CD4-positive, alpha-beta T cell (primary cell): ENCODE results near the gene CERCAM. TPM values are rescaled to one million over a fixed set of nuclear protein-coding genes. Genes with fewer than 3 reads are reported as not detected.

Experiments used
- ATAC-seq: fragments of 200-7000 bp; cut with Tn5 transposase; one replicate; pipeline ENCODE4 v1.10.0; 2022; ENCODE audit warnings: mild to moderate bottlenecking; ENCODE audit not compliant: poor library complexity
- CTCF ChIA-PET: fragments of 350-600 bp; sonication (Branson Sonifier 250); formaldehyde crosslinking; loops from one replicate; lab custom pipeline; 2021; ENCODE audit warnings: antibody characterized with exemption, inconsistent platforms; lab: Charles Lee
- POLR2A ChIA-PET: fragments of 350-600 bp; sonication (Branson Sonifier 250); formaldehyde crosslinking; loops from one replicate; lab custom pipeline; 2021; ENCODE audit warnings: antibody characterized with exemption, inconsistent platforms; lab: Charles Lee
- DNase-seq, 14 experiments: peaks; one replicate each; pipeline ENCODE4 v3.0.0-alpha.2; 2013 to 2020; ENCODE audit warnings: mixed read lengths in 2 of 14
- H3K27ac ChIP-seq, 2 donors: one replicate each; pipeline versions ENCODE4 v1.5.1 to v1.7.0; 2013; ENCODE audit warnings: low read length in 2 of 2, low read depth in 1 of 2, mild to moderate bottlenecking in 1 of 2
- H3K27me3 ChIP-seq, 2 experiments: 1 replicate in 1 of 2; 2 replicates in 1 of 2; pipeline versions ENCODE4 v1.6.1 to v1.7.0; 2013; ENCODE audit warnings: low read length in 2 of 2, control low read depth in 1 of 2, mild to moderate bottlenecking in 1 of 2, moderate library complexity in 1 of 2; ENCODE audit not compliant: insufficient read depth in 2 of 2, control insufficient read depth in 1 of 2
- H3K36me3 ChIP-seq: one replicate; pipeline ENCODE4 v1.6.1; 2013; ENCODE audit warnings: low read length, control low read depth; ENCODE audit not compliant: insufficient read depth
- H3K4me1 ChIP-seq: one replicate; pipeline ENCODE4 v1.6.1; 2013; ENCODE audit warnings: low read length, control low read depth; ENCODE audit not compliant: insufficient read depth
- H3K4me3 ChIP-seq: one replicate; pipeline ENCODE4 v1.5.1; 2013; ENCODE audit warnings: mild to moderate bottlenecking, low read length, moderate library complexity
- H3K9me3 ChIP-seq, 2 experiments: 1 replicate in 1 of 2; 2 replicates in 1 of 2; pipeline versions ENCODE4 v1.6.1 to v1.7.0; 2013; ENCODE audit warnings: low read length in 2 of 2, mild to moderate bottlenecking in 2 of 2, control low read depth in 1 of 2, moderate library complexity in 1 of 2; ENCODE audit not compliant: control insufficient read depth in 1 of 2, insufficient read depth in 1 of 2
- H3K27ac Mint-ChIP-seq: one replicate; pipeline ENCODE4 v1.8.0; 2020; ENCODE audit warnings: mixed read lengths
- H3K27me3 Mint-ChIP-seq: one replicate; pipeline ENCODE4 v1.8.0; 2021; ENCODE audit warnings: mixed read lengths
- H3K36me3 Mint-ChIP-seq: one replicate; pipeline ENCODE4 v1.8.0; 2021; ENCODE audit warnings: low read depth, mixed read lengths
- H3K4me1 Mint-ChIP-seq: one replicate; pipeline ENCODE4 v1.8.0; 2021; ENCODE audit warnings: low read depth, mixed read lengths
- H3K4me3 Mint-ChIP-seq: one replicate; pipeline ENCODE4 v1.8.0; 2020; ENCODE audit warnings: mild to moderate bottlenecking, mixed read lengths
- H3K9me3 Mint-ChIP-seq: one replicate; pipeline ENCODE4 v1.8.0; 2020; ENCODE audit warnings: mixed read lengths
- intact Hi-C, 2 experiments: fragments of 100-400 bp; cut with DNase I in 1 of 2; cut with micrococcal nuclease in 1 of 2; formaldehyde crosslinking; loops; one replicate each; pipeline versions ENCODE4 v1.15.1 to v1.9.0; 2023 to 2025; cut with DNase I, micrococcal nuclease
- total RNA-seq, 174 experiments: library from RNA in 2 of 174; stranded (reverse) in 2 of 174; gene quantifications; one replicate each; pipeline ENCODE4 v1.2.3 and lab custom pipeline; 2021 to 2026
- TF ChIP-seq, protein P1 (sequence below): fragments of 200-600 bp; IDR thresholded peaks from one replicate; pipeline ENCODE4 v1.8.0; 2022; ENCODE audit warnings: antibody characterized with exemption, mild to moderate bottlenecking

The CERCAM gene
- total RNA-seq, 2 experiments from 2014 or later, result 0.30 to 0.31 TPM

DNA sequence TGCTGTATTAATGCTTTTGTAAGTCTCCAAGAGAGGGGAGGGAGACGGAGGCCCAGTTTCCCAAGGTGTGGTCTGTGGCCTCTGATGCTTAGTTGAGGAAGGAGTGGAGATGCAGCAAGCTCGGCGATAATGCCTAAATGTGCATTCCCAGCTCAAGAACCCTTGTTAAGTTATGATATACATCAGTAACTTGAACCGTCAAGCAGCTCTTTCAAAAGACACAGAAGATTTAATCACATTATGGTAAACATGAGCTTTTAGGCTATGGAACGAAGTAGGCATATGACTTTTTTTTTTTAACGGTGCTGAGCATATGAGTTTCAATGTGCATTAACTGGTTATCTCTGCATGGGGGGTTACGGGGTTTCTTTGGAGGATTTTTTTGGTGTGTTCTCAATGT, 61.5 kb downstream of the CERCAM start:
- ATAC-seq, result no peak
- TF ChIP-seq, protein P1, sequence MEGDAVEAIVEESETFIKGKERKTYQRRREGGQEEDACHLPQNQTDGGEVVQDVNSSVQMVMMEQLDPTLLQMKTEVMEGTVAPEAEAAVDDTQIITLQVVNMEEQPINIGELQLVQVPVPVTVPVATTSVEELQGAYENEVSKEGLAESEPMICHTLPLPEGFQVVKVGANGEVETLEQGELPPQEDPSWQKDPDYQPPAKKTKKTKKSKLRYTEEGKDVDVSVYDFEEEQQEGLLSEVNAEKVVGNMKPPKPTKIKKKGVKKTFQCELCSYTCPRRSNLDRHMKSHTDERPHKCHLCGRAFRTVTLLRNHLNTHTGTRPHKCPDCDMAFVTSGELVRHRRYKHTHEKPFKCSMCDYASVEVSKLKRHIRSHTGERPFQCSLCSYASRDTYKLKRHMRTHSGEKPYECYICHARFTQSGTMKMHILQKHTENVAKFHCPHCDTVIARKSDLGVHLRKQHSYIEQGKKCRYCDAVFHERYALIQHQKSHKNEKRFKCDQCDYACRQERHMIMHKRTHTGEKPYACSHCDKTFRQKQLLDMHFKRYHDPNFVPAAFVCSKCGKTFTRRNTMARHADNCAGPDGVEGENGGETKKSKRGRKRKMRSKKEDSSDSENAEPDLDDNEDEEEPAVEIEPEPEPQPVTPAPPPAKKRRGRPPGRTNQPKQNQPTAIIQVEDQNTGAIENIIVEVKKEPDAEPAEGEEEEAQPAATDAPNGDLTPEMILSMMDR, result no peak
- H3K27me3 Mint-ChIP-seq, result no peaks in the 10 kb centered on the region
- Histone ChIP-seq H3K27me3 (no peaks in the 10 kb centered on the region), H3K4me1 (no peaks in the 10 kb centered on the region), H3K9me3 (no peaks in the 10 kb centered on the region), H3K4me3 (no peak overlapping the region), H3K27ac (no peak overlapping the region), H3K36me3 (peaks cover 73% of the 10 kb centered on the region)
- intact Hi-C loops, result no loop called here
- no peak for DNase-seq
- no peak overlapping the region for H3K4me3 Mint-ChIP-seq
- H3K27ac Mint-ChIP-seq, result no peak overlapping the region
- CTCF ChIA-PET, result no interaction called here
- H3K4me1 Mint-ChIP-seq, result no peaks in the 10 kb centered on the region
- POLR2A ChIA-PET, result no interaction called here
- H3K36me3 Mint-ChIP-seq, result peaks cover 71% of the 10 kb centered on the region
- no peaks in the 10 kb centered on the region for H3K9me3 Mint-ChIP-seq

DNA sequence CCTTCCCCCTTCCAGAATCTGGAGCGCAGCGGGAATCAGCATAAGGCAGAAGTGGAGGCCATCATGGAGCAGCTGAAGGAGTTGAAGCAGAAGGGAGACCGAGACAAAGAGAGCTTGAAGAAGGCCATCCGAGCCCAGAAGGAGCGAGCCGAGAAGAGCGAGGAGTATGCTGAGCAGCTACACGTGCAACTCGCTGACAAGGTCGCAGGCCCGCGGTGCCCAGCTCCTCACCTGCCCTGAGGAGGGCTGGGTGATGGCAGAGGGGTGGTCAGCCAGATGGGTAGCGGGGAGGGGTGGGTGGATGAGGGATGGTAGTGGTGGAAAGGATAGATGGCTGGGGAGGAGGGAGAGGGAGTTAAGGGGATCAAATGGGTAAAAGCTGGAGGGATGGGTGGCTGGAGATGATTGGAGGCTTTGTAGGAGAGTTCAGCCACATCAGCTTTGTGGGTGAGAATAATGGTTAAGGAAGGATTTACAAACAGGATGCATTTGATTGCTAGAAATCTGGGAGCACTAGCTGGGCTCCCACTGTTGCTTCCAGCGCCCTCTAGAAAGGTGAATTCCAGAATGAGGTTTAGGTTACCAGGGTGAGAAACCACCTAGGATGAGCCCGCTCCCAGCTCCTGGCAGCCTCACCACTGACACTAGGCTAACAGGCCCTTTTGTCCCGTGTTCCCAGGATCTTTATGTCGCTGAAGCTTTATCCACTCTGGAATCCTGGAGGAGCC, 64.2 kb downstream of the CERCAM start:
- Mint-ChIP-seq H3K36me3 (peaks cover 72% of the 10 kb centered on the region), H3K9me3 (no peaks in the 10 kb centered on the region), H3K4me3 (no peak overlapping the region), H3K4me1 (no peaks in the 10 kb centered on the region), H3K27me3 (no peaks in the 10 kb centered on the region), H3K27ac (no peak overlapping the region)
- Histone ChIP-seq H3K9me3 (no peaks in the 10 kb centered on the region), H3K4me1 (no peaks in the 10 kb centered on the region), H3K27ac (no peak overlapping the region), H3K27me3 (no peaks in the 10 kb centered on the region), H3K4me3 (no peak overlapping the region), H3K36me3 (peaks cover 72% of the 10 kb centered on the region)
- ChIA-PET POLR2A (no interaction called here), CTCF (no interaction called here)
- DNase-seq (no peak), ATAC-seq (no peak)
- TF ChIP-seq, protein P1, result no peak
- intact Hi-C loops, result no loop called here

DNA sequence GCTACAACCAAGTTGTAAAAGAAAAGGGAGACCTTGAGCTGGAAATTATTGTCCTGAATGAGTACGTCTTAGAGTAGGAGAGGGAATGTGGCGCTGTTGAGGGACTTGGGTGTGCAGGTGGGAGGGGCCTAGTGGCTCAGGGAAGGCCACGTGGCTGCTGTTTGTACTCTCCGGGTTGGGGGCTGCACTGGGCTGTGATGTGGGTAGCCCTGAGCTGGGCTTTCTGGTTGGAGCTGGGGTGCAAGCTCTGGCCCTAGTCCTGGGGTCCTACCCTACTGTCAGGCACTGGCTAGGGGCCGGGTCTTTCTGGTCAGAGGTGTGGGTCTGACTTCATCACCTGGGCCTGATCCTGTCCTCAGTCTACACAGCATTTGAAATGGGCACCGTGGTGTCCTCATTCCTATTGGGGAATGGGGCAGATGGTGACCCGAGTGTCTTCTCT, 64.8 kb downstream of the CERCAM start:
- DNase-seq (no peak), ATAC-seq (no peak)
- TF ChIP-seq, protein P1, result no peak
- H3K36me3 ChIP-seq, result peaks cover 73% of the 10 kb centered on the region
- H3K9me3 ChIP-seq, result no peaks in the 10 kb centered on the region
- Mint-ChIP-seq H3K27ac (no peak overlapping the region), H3K36me3 (peaks cover 74% of the 10 kb centered on the region), H3K4me3 (no peak overlapping the region), H3K9me3 (no peaks in the 10 kb centered on the region), H3K4me1 (no peaks in the 10 kb centered on the region), H3K27me3 (no peaks in the 10 kb centered on the region)
- H3K4me3 ChIP-seq, result no peak overlapping the region
- intact Hi-C loops, result no loop called here
- no peaks in the 10 kb centered on the region for H3K27me3 ChIP-seq
- ChIA-PET CTCF (no interaction called here), POLR2A (no interaction called here)
- H3K4me1 ChIP-seq, result no peaks in the 10 kb centered on the region
- H3K27ac ChIP-seq, result no peak overlapping the region
